ENCODE measurements around the gene ZNF592.
"Not testable (repeated sequence)": the region's sequence is repeated elsewhere in the genome, so short reads cannot be mapped to it uniquely, and the experiment has no call there.

The ZNF592 gene

GRCh38 chr15:84737005-84737404 lies 11.4 kb upstream of the ZNF592 start:
- no peak for DNase-seq

GRCh38 chr15:84740691-84741090 lies 7.7 kb upstream of the ZNF592 start:
- intact Hi-C loops (cut with DNase I): loop anchor here (10.0 kb wide), 1 partner anchor 184 kb away; no protein-coding TSS in a partner anchor
- no peak for DNase-seq

More at GRCh38 chr15:84737005-84737404, 11.4 kb upstream of the ZNF592 start:
- intact Hi-C loops (cut with DNase I): no loop called here

- DNase-seq: no peak
- intact Hi-C loops (cut with DNase I): loop anchor here (10.0 kb wide), 1 partner anchor 184 kb away; no protein-coding TSS in a partner anchor
Observed at GRCh38 chr15:84741121-84741520, 7.3 kb upstream of the ZNF592 start.

- peak in 9 of 10 donors; percentile 43 to 94 (median 52) for DNase-seq
- intact Hi-C loops (cut with DNase I): loop anchor here (1.0 to 10.0 kb wide), 3 partner anchors 32 to 177 kb away; partner anchors contain the start of gene WDR73
Observed at GRCh38 chr15:84747416-84748273, 747 bp upstream of the ZNF592 start.

GRCh38 chr15:84749111-84749991 lies 959 bp downstream of the ZNF592 start:
- intact Hi-C loops (cut with DNase I): loop anchor here (2.0 to 10.0 kb wide), 2 partner anchors 95 to 175 kb away; partner anchors contain the start of gene WDR73

GRCh38 chr15:84750583-84751092 lies 2.2 kb downstream of the ZNF592 start:
- DNase-seq: no peak
- intact Hi-C loops (cut with DNase I): loop anchor here (10.0 kb wide), 1 partner anchor 64 kb away; the partner anchor contains the start of gene ALPK3

More at GRCh38 chr15:84749111-84749991, 959 bp downstream of the ZNF592 start:
- DNase-seq: peak in 1 of 10 donors; percentile 17

GRCh38 chr15:84751721-84752120 lies 3.3 kb downstream of the ZNF592 start:
- DNase-seq: not testable (repeated sequence)
- intact Hi-C loops (cut with DNase I): loop anchor here (10.0 kb wide), 1 partner anchor 63 kb away; the partner anchor contains the start of gene ALPK3

GRCh38 chr15:84752195-84752594 lies 3.8 kb downstream of the ZNF592 start:
- DNase-seq: no peak
- intact Hi-C loops (cut with DNase I): loop anchor here (10.0 kb wide), 1 partner anchor 63 kb away; the partner anchor contains the start of gene ALPK3

- intact Hi-C loops (cut with DNase I): loop anchor here (10.0 kb wide), 1 partner anchor 62 kb away; the partner anchor contains the start of gene ALPK3
Observed at GRCh38 chr15:84752700-84753099, 4.3 kb downstream of the ZNF592 start.

GRCh38 chr15:84754889-84755288 lies 6.5 kb downstream of the ZNF592 start:
- not testable (repeated sequence) for DNase-seq
- intact Hi-C loops (cut with DNase I): loop anchor here (10.0 kb wide), 1 partner anchor 60 kb away; the partner anchor contains the start of gene ALPK3

More at GRCh38 chr15:84752700-84753099, 4.3 kb downstream of the ZNF592 start:
- DNase-seq: no peak

GRCh38 chr15:84755736-84756527 lies 7.5 kb downstream of the ZNF592 start:
- no peak for DNase-seq
- intact Hi-C loops (cut with DNase I): loop anchor here (10.0 kb wide), 1 partner anchor 59 kb away; the partner anchor contains the start of gene ALPK3

GRCh38 chr15:84759018-84759417 lies 10.6 kb downstream of the ZNF592 start:
- intact Hi-C loops (cut with DNase I): loop anchor here (10.0 kb wide), 1 partner anchor 56 kb away; the partner anchor contains the start of gene ALPK3
- DNase-seq: no peak

- no peak for DNase-seq
- intact Hi-C loops (cut with DNase I): no loop called here
Observed at GRCh38 chr15:84760219-84760618, 11.8 kb downstream of the ZNF592 start.

- intact Hi-C loops (cut with DNase I): no loop called here
- DNase-seq: no peak
Observed at GRCh38 chr15:84761607-84762131, 13.3 kb downstream of the ZNF592 start.

GRCh38 chr15:84762840-84763572 lies 14.6 kb downstream of the ZNF592 start:
- no peak for DNase-seq
- intact Hi-C loops (cut with DNase I): no loop called here

- DNase-seq: no peak
- intact Hi-C loops (cut with DNase I): no loop called here
Observed at GRCh38 chr15:84764585-84764984, 16.2 kb downstream of the ZNF592 start.

GRCh38 chr15:84764989-84765388 lies 16.6 kb downstream of the ZNF592 start:
- intact Hi-C loops (cut with DNase I): no loop called here
- no peak for DNase-seq

GRCh38 chr15:84765675-84766074 lies 17.3 kb downstream of the ZNF592 start:
- DNase-seq: no peak
- intact Hi-C loops (cut with DNase I): no loop called here

Data from posterior cingulate gyrus (tissue), 11 donors.